Measurements from ENCODE around the gene GALNT16. TPM values are rescaled to one million over a fixed set of nuclear protein-coding genes. Genes with fewer than 3 reads are reported as not detected.

The GALNT16 gene
- total RNA-seq, 4 donors from 2014 or later: 4.4 to 47.9 (median 11.6) TPM

DNA sequence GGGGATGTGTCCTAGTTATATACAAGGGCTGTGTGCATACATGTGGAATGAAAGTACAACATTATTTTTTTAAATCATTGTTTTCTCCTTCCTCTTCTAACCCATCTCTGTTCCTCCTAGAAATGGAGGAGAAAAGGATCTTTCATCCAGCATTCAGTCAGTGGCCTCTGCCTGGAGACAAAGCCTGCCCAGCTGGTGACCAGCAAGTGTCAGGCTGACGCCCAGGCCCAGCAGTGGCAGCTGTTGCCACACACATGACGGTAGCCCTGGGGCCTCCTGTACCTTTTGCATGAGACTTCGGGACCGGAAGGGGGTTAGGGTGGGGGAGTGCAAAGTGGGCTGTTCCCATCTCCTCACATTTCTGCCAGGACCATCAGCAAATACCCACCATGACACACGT, 92.0 kb downstream of the GALNT16 start:
- H3K27me3 ChIP-seq: no peaks in the 10 kb centered on the region
- DNase-seq: no peak
- H3K4me1 ChIP-seq: peaks cover 0 to 10% (median 2%) of the 10 kb centered on the region in 4 donors
- no peaks in the 10 kb centered on the region for H3K9me3 ChIP-seq
- H3K27ac ChIP-seq: no peak overlapping the region
- H3K36me3 ChIP-seq: no peaks in the 10 kb centered on the region
- TF ChIP-seq, protein P1, sequence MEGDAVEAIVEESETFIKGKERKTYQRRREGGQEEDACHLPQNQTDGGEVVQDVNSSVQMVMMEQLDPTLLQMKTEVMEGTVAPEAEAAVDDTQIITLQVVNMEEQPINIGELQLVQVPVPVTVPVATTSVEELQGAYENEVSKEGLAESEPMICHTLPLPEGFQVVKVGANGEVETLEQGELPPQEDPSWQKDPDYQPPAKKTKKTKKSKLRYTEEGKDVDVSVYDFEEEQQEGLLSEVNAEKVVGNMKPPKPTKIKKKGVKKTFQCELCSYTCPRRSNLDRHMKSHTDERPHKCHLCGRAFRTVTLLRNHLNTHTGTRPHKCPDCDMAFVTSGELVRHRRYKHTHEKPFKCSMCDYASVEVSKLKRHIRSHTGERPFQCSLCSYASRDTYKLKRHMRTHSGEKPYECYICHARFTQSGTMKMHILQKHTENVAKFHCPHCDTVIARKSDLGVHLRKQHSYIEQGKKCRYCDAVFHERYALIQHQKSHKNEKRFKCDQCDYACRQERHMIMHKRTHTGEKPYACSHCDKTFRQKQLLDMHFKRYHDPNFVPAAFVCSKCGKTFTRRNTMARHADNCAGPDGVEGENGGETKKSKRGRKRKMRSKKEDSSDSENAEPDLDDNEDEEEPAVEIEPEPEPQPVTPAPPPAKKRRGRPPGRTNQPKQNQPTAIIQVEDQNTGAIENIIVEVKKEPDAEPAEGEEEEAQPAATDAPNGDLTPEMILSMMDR (IDR thresholded peaks at IDR 0.05): no peak
- TF ChIP-seq POLR2A (IDR thresholded peaks at IDR 0.05): no peak
- H3K4me3 ChIP-seq: no peak overlapping the region

GRCh38 chr14:69353168-69353567, 93.2 kb downstream of the GALNT16 start:
- no peak overlapping the region for H3K27ac ChIP-seq
- peaks cover 0 to 10% (median 2%) of the 10 kb centered on the region in 4 donors for H3K4me1 ChIP-seq
- H3K27me3 ChIP-seq: no peaks in the 10 kb centered on the region
- DNase-seq: no peak
- no peaks in the 10 kb centered on the region for H3K9me3 ChIP-seq
- no peaks in the 10 kb centered on the region for H3K36me3 ChIP-seq
- TF ChIP-seq, protein P1 (IDR thresholded peaks at IDR 0.05): no peak
- TF ChIP-seq POLR2A (IDR thresholded peaks at IDR 0.05): no peak
- H3K4me3 ChIP-seq: no peak overlapping the region

GRCh38 chr14:69354383-69355153, 94.6 kb downstream of the GALNT16 start:
- Histone ChIP-seq H3K27ac (peak overlapping the region in 3 of 4 donors; percentile 25 to 66 (median 30)), H3K4me3 (peak overlapping the region in 3 of 4 donors; percentile 7 to 27 (median 13)), H3K9me3 (no peaks in the 10 kb centered on the region), H3K36me3 (no peaks in the 10 kb centered on the region), H3K4me1 (peaks cover 0 to 10% (median 2%) of the 10 kb centered on the region in 4 donors), H3K27me3 (no peaks in the 10 kb centered on the region)
- TF ChIP-seq, protein P1 (IDR thresholded peaks at IDR 0.05): no peak
- TF ChIP-seq POLR2A (IDR thresholded peaks at IDR 0.05): no peak
- peak; percentile 71 to 86 (median 73) for DNase-seq

GRCh38 chr14:69355154-69355597, 95.2 kb downstream of the GALNT16 start:
- no peak for TF ChIP-seq POLR2A (IDR thresholded peaks at IDR 0.05)
- TF ChIP-seq, protein P1 (IDR thresholded peaks at IDR 0.05): no peak
- no peak for DNase-seq
- Histone ChIP-seq H3K4me3 (no peak overlapping the region), H3K27ac (peak overlapping the region in 2 of 4 donors; percentile 25 to 66), H3K27me3 (no peaks in the 10 kb centered on the region), H3K36me3 (no peaks in the 10 kb centered on the region), H3K9me3 (no peaks in the 10 kb centered on the region), H3K4me1 (peaks cover 0 to 10% (median 2%) of the 10 kb centered on the region in 4 donors)

GRCh38 chr14:69355607-69356281, 95.8 kb downstream of the GALNT16 start:
- DNase-seq: no peak
- H3K9me3 ChIP-seq: no peaks in the 10 kb centered on the region
- peaks cover 0 to 10% (median 2%) of the 10 kb centered on the region in 4 donors for H3K4me1 ChIP-seq
- H3K4me3 ChIP-seq: no peak overlapping the region
- no peaks in the 10 kb centered on the region for H3K27me3 ChIP-seq
- H3K36me3 ChIP-seq: no peaks in the 10 kb centered on the region
- peak overlapping the region in 2 of 4 donors; percentile 25 to 66 for H3K27ac ChIP-seq
- no peak for TF ChIP-seq POLR2A (IDR thresholded peaks at IDR 0.05)
- TF ChIP-seq, protein P1 (IDR thresholded peaks at IDR 0.05): no peak
